Measurements from ENCODE around the gene SLC25A41.

The SLC25A41 gene

DNA sequence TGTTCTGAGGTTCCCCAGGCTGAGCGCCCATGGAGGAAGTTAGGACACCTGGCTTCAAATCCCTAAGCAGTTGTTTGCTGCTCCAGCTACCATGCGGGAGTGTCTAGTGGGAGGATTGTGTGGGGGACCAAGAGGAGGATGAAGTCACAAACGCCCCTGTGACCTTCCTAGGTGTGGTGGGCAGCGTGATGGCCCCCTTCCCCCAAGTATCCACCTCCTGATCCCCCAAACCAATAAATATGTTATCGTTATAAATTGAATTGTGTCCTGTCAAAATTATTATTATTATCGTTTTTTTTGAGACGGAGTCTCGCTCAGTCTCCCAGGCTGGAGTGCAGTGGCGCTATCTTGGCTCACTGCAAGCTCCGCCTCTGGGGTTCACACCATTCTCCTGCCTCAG, at the start of gene SLC25A41:
Gene SLC25A41 (minus strand): TSS at position 101 of the 400 bp plus-strand sequence. CDS start 70 bp downstream, at position 31.
- DNase-seq (ENCODE audit: low spot score), result no peak

DNA sequence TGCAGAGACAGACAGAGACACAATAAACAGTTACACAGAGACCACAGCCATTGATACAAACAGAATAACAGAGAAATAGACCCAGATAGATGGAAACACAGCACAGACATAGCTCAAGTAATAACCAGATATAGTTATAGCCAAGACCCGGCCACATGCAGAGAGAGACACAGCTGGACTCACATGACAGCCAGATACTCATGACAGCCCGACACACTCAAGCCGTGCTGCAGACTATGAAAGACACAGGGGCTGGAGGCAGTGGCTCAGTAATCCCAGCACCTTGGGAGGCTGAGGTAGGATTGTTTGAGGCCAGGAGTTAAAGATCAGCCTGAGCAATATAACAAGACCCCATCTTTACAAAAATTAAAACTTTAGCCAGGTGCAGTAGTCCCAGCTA, 49.7 kb upstream of the SLC25A41 start:
- no peak for DNase-seq (ENCODE audit: low spot score)

- DNase-seq (ENCODE audit: low spot score), result no peak
These were observed 48.8 kb upstream of the SLC25A41 start for GRCh38 chr19:6482343-6482686.

DNA sequence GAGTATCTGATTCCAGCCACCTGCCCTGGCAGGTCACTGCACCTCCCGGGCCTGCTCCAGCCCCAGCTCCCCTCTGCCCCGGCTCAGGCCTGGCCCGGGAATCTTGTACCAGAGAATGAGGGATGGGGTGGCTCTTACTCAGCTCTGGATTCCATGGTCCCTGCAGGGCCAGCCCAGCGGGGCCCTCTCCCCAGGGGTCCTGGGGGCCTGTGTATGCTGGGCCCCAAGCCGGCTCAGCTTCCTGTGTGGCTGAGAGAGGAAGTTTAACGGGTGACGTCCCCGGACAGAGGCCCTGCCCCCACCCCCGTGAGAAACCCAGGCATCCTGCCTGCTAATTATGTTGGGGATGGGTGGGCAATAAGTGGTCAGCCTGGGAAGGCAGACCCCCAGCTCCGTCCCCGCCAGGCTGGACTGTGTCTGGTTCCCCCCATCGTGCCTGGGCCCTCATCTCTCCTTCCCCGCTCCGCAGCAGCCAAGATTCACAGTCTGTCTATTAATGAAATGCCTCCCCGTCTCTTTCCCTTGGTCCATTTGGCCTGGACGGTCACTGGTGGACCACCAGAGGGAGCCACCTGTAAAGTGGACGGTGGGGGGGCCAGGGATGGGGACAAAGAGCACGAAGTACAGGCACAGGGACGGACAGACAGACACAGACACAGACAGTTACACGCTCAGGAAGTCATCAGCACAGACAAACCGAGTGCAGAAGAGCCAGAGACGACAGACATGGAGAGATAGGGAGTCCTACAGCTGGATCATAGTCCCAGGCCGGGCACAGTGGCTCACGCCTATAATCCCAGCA, 48.2 kb upstream of the SLC25A41 start, which contains the start of gene DENND1C:
Gene DENND1C (minus strand): TSS at position 247 of the 802 bp plus-strand sequence. CDS start 92 bp downstream, at position 155.
- DNase-seq (ENCODE audit: low spot score), result peak; percentile 19

DNA sequence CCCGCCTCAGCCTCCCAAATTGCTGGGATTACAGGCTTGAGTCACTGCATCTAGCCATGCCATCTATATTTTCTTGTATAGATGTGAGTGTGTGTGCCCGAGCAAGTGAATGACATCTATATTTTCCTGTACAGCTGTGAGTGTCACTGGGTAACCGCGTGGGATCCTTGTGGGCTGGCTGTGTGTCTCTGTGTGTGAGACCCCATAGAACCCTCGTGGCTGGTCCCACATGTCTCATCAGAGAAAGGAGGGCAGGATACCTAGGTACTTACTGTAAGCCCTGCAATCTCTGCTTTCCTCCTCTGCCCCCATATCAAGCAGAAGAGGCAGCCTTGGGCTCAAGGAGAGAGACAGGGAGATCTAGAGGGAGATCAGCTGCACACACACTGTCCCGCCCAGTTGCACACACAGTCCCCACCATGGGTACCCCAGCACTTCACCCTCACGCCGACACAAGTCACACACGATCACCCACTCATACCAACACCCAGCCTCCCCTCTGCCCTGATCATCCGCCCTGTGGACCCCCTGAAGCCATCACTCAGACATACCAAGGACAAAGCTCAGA, 47.4 kb upstream of the SLC25A41 start:
- DNase-seq (ENCODE audit: low spot score), result no peak

GRCh38 chr19:6479836-6480398, 46.4 kb upstream of the SLC25A41 start:
- DNase-seq (ENCODE audit: low spot score), result no peak

DNA sequence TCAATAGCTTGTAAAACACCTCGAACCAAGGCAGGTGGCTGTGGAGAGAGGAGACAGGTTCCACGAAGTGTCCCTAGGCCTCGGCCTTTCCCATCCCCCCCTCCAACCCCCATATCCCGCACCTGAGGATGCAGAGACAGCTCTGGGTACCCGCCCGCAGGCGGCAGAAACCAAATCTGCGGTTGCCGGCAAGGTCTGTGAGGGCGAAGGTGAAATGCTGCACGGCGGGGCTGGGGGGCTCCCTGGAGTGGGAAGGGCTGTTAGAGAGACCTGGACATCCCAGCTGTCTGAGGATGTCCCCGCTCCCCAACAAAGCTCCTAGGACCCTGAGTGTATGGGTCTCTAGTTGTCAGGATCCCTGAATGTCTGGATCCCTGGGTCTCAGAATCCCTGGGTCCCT, 45.3 kb upstream of the SLC25A41 start:
- DNase-seq (ENCODE audit: low spot score), result no peak

DNA sequence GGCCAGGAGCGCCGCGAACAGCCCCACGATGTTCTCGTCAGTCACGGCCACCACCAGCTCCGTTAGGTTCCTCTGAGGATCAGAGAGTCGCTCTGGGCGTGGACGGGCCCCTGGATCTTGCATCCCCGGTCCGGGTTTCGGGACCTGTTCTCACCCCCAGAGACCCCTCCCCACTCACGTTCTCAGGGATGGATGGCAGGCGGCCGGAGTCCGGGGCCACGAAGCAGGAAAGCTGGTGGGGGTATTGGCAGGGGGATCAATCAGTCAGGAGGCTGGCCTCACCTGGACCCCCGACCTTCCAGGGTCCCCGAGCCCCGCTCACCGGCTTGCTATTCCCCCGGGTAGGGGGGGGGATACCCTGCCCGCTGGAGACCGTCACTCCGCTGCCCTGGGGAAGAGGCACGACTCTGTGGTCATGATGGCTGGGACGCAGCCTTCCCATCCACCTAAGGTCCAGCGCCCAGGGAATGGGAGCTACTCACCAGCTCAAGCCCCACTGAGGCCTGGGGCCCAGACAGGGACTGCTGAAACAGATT, 43.4 kb upstream of the SLC25A41 start:
- DNase-seq (ENCODE audit: low spot score), result no peak

GRCh38 chr19:6476155-6476895, 42.8 kb upstream of the SLC25A41 start:
- DNase-seq (ENCODE audit: low spot score), result peak; percentile 82

DNA sequence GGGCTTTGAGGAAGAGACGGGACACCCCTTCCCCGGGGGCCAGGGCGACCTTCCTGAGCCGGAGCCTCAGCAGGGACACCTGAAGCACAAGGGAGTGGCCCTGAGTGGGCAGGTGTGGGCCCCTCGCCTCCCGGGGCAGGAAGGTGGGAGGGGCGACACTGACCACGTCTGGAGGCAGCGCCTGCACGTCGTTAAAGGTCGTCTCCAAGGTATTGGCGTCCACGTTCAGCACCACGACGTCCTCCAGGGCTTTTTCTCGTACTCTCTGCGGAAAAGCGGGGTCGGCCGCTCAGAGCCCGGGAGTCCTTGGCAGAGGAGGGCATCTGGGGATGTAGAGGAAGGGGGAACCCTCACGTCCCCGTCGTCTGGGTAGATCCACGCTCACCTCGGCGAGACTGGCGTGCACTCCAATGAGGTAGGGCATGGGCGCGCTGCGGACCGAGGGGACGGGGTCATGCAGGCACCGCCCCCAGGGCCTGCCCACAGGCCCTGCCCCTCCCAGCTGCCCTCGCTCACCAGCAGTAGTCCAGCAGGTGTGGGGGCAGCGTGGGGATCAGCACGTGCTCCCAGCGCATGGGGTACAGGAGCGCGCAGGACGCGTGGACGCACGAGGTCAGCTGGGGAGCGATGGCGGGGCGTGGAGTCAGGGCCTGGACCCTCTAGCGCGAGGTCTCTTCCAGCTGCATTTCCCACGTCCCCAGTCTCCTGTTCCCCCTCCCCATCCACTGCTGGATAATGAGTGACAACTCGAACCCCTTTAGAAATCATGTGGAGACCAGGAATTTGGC, 42.0 kb upstream of the SLC25A41 start:
- DNase-seq (ENCODE audit: low spot score), result no peak

DNA sequence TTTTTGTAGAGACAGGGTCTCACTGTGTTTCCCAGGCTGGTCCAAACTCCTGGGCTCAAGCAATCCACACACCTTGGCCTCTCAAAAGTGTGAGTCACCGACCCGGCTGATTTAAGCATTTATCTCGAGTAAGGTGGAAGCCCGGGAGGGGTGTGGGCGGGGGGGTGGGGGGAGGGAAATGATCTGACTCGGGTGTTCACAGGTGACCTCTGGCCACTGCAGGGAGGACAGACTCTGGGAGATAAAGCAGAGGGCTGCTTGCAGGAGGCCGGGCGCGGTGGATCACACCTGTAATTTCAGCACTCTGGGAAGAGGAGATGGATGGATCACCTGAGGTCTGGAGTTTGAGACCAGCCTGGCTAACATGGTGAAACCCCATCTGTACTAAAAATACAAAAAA, 40.1 kb upstream of the SLC25A41 start:
- no peak for DNase-seq (ENCODE audit: low spot score)

DNA sequence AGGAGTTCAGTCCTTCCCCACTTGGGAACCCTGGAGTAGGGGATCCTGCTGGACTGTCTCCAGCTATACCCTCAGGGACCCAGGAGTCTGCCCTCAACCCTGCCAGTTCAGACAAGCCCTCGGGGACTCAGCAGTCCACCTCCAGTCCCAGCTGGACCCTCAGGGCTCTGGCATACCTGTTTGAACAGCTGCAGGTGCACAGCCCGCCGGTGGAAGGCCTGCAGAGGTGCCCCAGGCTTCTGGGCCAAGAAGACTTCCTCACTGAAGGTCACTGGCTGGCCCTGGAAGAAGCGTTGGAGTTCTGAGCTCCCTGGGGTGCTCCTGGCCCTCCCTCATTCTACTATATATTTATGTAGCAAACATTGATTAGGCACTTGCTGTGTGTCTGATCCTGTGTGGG, 39.1 kb upstream of the SLC25A41 start:
- no peak for DNase-seq (ENCODE audit: low spot score)

- DNase-seq (ENCODE audit: low spot score), result no peak
These were observed 37.5 kb upstream of the SLC25A41 start for GRCh38 chr19:6471076-6471475.

GRCh38 chr19:6470173-6470572, 36.6 kb upstream of the SLC25A41 start:
- no peak for DNase-seq (ENCODE audit: low spot score)

GRCh38 chr19:6467384-6467783, 33.8 kb upstream of the SLC25A41 start:
- DNase-seq (ENCODE audit: low spot score), result no peak

GRCh38 chr19:6466526-6467248, 33.1 kb upstream of the SLC25A41 start:
- DNase-seq (ENCODE audit: low spot score), result no peak

GRCh38 chr19:6465663-6466062, 32.1 kb upstream of the SLC25A41 start:
- DNase-seq (ENCODE audit: low spot score), result no peak

GRCh38 chr19:6465006-6465405, 31.4 kb upstream of the SLC25A41 start:
- DNase-seq (ENCODE audit: low spot score), result peak; percentile 49

GRCh38 chr19:6464070-6464873, 30.7 kb upstream of the SLC25A41 start, which contains the start of gene CRB3:
Gene CRB3, plus strand, starts transcription at chr19:6464271. Its CDS starts 431 bp downstream, at chr19:6464702.
- peak; percentile 87 for DNase-seq (ENCODE audit: low spot score)
